SU-DHL-6 (cell line): ENCODE data around the gene DHX38.
"Not testable (repeated sequence)": the region's sequence is repeated elsewhere in the genome, so short reads cannot be mapped to it uniquely, and the experiment has no call there.

Source experiments
- H2AFZ ChIP-seq: fragments of 200-600 bp; sonication (generic); 2 replicates; pipeline ENCODE4 v1.6.1; 2014; ENCODE audit warnings: low read depth, mild to moderate bottlenecking, moderate library complexity, mixed read lengths, antibody characterized with exemption, low read length; ENCODE audit not compliant: severe bottlenecking
- H3F3A ChIP-seq: fragments of 200-600 bp; shearing (Covaris generic); 2 replicates; pipeline ENCODE4 v1.6.0; 2016; ENCODE audit warnings: antibody characterized with exemption, mild to moderate bottlenecking; ENCODE audit not compliant: insufficient read depth
- H3K27ac ChIP-seq: fragments of 200-600 bp; sonication (generic); 2 replicates; pipeline ENCODE4 v1.5.1; 2016; ENCODE audit warnings: low read depth, mild to moderate bottlenecking, low read length, moderate library complexity, mixed read lengths
- H3K27me3 ChIP-seq: fragments of 200-600 bp; sonication (generic), shearing (Covaris generic); 2 replicates; pipeline ENCODE4 v1.6.0; 2014; ENCODE audit warnings: mild to moderate bottlenecking, low read length
- H3K36me3 ChIP-seq: fragments of 200-600 bp; sonication (generic); 2 replicates; pipeline ENCODE4 v1.6.1; 2014; ENCODE audit warnings: mild to moderate bottlenecking, low read length, mixed read lengths
- H3K4me2 ChIP-seq: fragments of 300-600, 200-600 bp; shearing (Covaris generic), sonication (generic); 2 replicates; pipeline ENCODE4 v1.6.0; 2014; ENCODE audit warnings: low read length, low read depth, mild to moderate bottlenecking; ENCODE audit not compliant: poor library complexity, severe bottlenecking
- H3K4me3 ChIP-seq: fragments of 200-600 bp; sonication (generic); 2 replicates; pipeline ENCODE4 v1.5.1; 2014; ENCODE audit warnings: antibody characterized with exemption, low read length, mild to moderate bottlenecking, mixed read lengths; ENCODE audit not compliant: insufficient read depth, poor library complexity, severe bottlenecking
- H3K79me2 ChIP-seq: fragments of 200-600 bp; sonication (generic); 2 replicates; pipeline ENCODE4 v1.6.1; 2014; ENCODE audit warnings: mild to moderate bottlenecking, low read length, moderate library complexity; ENCODE audit not compliant: insufficient read depth
- H3K9ac ChIP-seq: fragments of 200-600 bp; sonication (generic); 2 replicates; pipeline ENCODE4 v1.7.0; 2014; ENCODE audit warnings: mild to moderate bottlenecking, low read length
- H3K9me2 ChIP-seq: fragments of 200-600 bp; sonication (generic); replicated peaks from 2 replicates; pipeline ENCODE4 v1.6.1; 2014; ENCODE audit warnings: low read length; ENCODE audit not compliant: insufficient read depth
- H3K9me3 ChIP-seq: fragments of 200-600 bp; sonication (generic); 2 replicates; pipeline ENCODE4 v1.6.1; 2014; ENCODE audit warnings: low read length, mixed read lengths; ENCODE audit not compliant: insufficient read depth
- H4K20me1 ChIP-seq: fragments of 200-600 bp; sonication (generic); 2 replicates; pipeline ENCODE4 v1.6.1; 2014; ENCODE audit warnings: low read depth, mild to moderate bottlenecking, antibody characterized with exemption, low read length, moderate library complexity, mixed read lengths
- EZH2phosphoT487 ChIP-seq: fragments of 200-600 bp; sonication (generic), shearing (Covaris generic); conservative IDR thresholded peaks from 2 replicates; pipeline ENCODE4 v1.6.1; 2018; ENCODE audit warnings: mild to moderate bottlenecking, antibody characterized with exemption, low read length, moderate library complexity, mixed read lengths
- TF ChIP-seq, protein P1 (sequence below): fragments of 200-600 bp; sonication (generic); IDR thresholded peaks from one replicate; pipeline ENCODE4 v1.5.1; 2017; ENCODE audit warnings: antibody characterized with exemption, mild to moderate bottlenecking, low read length, moderate library complexity; ENCODE audit not compliant: insufficient read depth, poor library complexity, severe bottlenecking

The DHX38 gene

DNA sequence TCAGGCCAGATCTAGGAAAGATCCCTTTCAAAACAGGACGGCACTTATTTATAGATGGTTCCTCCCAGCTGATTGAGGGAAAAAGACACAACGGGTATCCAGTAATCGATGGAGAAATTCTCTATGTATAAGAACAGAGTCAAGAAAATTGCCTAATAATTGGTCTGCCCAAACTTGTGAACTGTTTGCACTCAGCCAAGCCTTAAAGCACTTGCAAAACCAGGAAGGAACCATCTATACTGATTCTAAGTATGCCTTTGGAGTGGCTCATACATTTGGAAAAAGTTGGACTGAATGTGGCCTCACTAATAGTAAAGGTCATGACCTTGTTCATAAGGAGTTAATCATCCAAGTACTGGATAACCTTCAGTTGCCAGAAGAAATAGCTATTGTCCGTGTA, 24.7 kb upstream of the DHX38 start:
- no peaks in the 10 kb centered on the region for H3F3A ChIP-seq
- H3K4me3 ChIP-seq: no peak overlapping the region
- H3K27ac ChIP-seq: no peak overlapping the region
- no peaks in the 10 kb centered on the region for H4K20me1 ChIP-seq
- TF ChIP-seq, protein P1, sequence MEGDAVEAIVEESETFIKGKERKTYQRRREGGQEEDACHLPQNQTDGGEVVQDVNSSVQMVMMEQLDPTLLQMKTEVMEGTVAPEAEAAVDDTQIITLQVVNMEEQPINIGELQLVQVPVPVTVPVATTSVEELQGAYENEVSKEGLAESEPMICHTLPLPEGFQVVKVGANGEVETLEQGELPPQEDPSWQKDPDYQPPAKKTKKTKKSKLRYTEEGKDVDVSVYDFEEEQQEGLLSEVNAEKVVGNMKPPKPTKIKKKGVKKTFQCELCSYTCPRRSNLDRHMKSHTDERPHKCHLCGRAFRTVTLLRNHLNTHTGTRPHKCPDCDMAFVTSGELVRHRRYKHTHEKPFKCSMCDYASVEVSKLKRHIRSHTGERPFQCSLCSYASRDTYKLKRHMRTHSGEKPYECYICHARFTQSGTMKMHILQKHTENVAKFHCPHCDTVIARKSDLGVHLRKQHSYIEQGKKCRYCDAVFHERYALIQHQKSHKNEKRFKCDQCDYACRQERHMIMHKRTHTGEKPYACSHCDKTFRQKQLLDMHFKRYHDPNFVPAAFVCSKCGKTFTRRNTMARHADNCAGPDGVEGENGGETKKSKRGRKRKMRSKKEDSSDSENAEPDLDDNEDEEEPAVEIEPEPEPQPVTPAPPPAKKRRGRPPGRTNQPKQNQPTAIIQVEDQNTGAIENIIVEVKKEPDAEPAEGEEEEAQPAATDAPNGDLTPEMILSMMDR: no peak
- TF ChIP-seq EZH2phosphoT487: no peak
- no peaks in the 10 kb centered on the region for H3K79me2 ChIP-seq
- H3K27me3 ChIP-seq: no peaks in the 10 kb centered on the region
- H3K9me2 ChIP-seq: no peaks in the 10 kb centered on the region
- H3K9ac ChIP-seq: no peak overlapping the region
- no peaks in the 10 kb centered on the region for H3K36me3 ChIP-seq
- H3K9me3 ChIP-seq: no peaks in the 10 kb centered on the region
- no peak overlapping the region for H2AFZ ChIP-seq
- no peak overlapping the region for H3K4me2 ChIP-seq

DNA sequence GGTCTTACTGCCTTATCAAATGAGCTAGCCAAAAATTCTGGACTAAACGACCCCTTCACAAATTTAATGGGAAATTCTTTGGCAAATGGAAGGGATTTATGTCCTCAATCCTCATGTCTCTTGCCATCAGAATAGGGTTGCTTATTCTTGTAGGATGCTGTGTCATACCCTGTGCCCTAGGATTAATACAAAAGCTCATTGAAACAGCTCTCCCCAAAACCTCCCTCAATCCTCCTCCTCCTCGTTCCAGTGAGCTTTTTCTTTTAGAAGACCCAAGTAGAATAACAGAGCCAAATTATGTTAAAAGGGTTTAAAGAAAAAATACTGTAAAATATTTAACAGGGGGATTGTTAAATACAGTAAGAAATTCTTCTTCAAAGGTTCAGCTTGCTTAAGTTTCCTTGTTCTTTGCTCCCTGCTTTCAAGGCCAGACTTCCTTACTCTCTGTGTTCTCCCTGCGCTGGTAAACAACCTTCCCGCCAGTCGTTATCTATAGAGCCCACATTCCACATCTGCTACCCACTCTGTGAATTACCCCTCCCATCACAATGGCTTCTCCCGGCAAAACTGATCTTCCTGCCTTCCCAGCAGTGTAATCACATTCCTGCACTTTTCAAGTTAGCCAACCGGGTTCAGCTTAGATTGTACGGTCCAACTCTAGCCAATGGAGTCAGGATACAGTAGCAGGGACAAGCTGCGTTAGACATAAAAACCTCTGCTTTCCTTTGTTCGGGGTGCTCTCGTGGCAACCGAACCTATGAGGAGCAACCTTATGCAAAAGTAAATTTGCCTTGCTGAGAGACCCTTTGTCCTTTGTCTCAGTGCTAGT, 20.9 kb upstream of the DHX38 start:
- TF ChIP-seq, protein P1: no peak
- H3K27ac ChIP-seq: no peak overlapping the region
- H3K79me2 ChIP-seq: no peaks in the 10 kb centered on the region
- no peak overlapping the region for H3K9ac ChIP-seq
- no peaks in the 10 kb centered on the region for H3K9me2 ChIP-seq
- H3F3A ChIP-seq: no peaks in the 10 kb centered on the region
- no peak overlapping the region for H3K4me2 ChIP-seq
- no peak overlapping the region for H3K4me3 ChIP-seq
- no peaks in the 10 kb centered on the region for H4K20me1 ChIP-seq
- H3K27me3 ChIP-seq: no peaks in the 10 kb centered on the region
- H3K9me3 ChIP-seq: no peaks in the 10 kb centered on the region
- H2AFZ ChIP-seq: no peak overlapping the region
- no peaks in the 10 kb centered on the region for H3K36me3 ChIP-seq

- H4K20me1 ChIP-seq: no peaks in the 10 kb centered on the region
- no peak overlapping the region for H3K4me3 ChIP-seq
- no peaks in the 10 kb centered on the region for H3K79me2 ChIP-seq
- H3K9me3 ChIP-seq: no peaks in the 10 kb centered on the region
- H3K9ac ChIP-seq: no peak overlapping the region
- H2AFZ ChIP-seq: no peak overlapping the region
- H3K27ac ChIP-seq: no peak overlapping the region
- H3K27me3 ChIP-seq: no peaks in the 10 kb centered on the region
- H3K4me2 ChIP-seq: no peak overlapping the region
- no peaks in the 10 kb centered on the region for H3F3A ChIP-seq
- no peaks in the 10 kb centered on the region for H3K9me2 ChIP-seq
- TF ChIP-seq, protein P1: no peak
- no peak for TF ChIP-seq EZH2phosphoT487
- no peaks in the 10 kb centered on the region for H3K36me3 ChIP-seq
Measured at GRCh38 chr16:72073560-72074230, 20.0 kb upstream of the DHX38 start.

DNA sequence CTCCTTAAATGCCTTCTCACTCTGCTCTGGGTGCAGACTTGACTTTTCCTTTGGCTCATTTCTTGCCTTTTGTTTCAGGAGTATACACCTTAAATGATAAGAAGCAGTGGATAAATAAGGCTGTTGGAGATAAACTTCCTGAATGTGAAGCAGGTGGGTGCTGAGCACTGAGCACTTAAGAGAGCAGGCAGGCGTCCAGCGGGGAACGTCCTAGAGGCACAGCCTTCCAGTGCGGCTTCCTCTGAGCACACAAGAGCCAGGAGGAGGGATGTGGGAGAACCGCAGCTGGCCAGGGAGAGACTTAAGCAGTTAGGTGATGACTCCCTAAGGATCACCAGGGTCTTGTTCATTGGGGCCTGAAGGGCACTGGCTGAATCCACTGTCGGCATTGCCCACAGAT, 18.6 kb upstream of the DHX38 start:
- H3K4me3 ChIP-seq, H2AFZ ChIP-seq: not testable (repeated sequence)

DNA sequence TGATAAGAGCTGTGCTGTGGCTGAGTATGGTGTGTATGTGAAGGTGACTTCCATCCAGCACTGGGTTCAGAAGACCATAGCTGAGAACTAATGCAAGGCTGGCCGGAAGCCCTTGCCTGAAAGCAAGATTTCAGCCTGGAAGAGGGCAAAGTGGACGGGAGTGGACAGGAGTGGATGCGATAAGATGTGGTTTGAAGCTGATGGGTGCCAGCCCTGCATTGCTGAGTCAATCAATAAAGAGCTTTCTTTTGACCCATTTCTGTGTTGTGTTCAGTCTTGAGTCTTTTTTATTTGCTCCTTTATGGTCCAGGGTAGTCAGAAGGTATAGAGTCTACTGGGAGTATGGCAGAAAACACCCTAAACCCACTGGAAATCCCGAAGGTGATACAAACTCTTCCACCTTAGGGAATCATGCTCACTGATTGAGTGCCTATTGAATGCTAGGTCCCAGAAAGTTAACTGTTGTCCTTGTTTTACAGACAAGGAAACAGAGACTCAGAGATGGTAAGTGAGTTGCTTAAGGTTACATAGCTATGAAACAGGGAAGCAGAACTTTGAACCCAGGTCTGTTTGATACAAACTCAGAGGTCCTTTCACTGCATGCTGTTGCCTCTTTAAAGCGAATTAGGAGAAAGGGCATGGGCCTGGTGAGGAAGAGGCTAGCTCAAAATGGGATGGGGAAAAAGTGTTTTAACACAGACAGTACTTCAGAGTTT, 16.5 kb upstream of the DHX38 start:
- H3K9me3 ChIP-seq, H3K4me3 ChIP-seq, H3K4me2 ChIP-seq, H3K79me2 ChIP-seq, H3F3A ChIP-seq, H3K27ac ChIP-seq, H2AFZ ChIP-seq, H3K9ac ChIP-seq, H4K20me1 ChIP-seq, H3K9me2 ChIP-seq, H3K36me3 ChIP-seq, H3K27me3 ChIP-seq: not testable (repeated sequence)

More for the DNA sequence above, 18.6 kb upstream of the DHX38 start:
- H3K4me2 ChIP-seq, H3K9ac ChIP-seq, H3K27ac ChIP-seq, H3F3A ChIP-seq, H3K36me3 ChIP-seq, H3K9me2 ChIP-seq, H3K9me3 ChIP-seq, H3K79me2 ChIP-seq, H4K20me1 ChIP-seq, H3K27me3 ChIP-seq: not testable (repeated sequence)
